ENCODE data around the gene ESM1. TPM values are rescaled to one million over a fixed set of nuclear protein-coding genes. Genes with fewer than 3 reads are reported as not detected.

Gene ESM1, protein sequence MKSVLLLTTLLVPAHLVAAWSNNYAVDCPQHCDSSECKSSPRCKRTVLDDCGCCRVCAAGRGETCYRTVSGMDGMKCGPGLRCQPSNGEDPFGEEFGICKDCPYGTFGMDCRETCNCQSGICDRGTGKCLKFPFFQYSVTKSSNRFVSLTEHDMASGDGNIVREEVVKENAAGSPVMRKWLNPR
- total RNA-seq (under 1 TPM in 1 of 2 donors, not detected in 1; 0.28 TPM), polyA plus RNA-seq (under 1 TPM in 1 of 2 donors, not detected in 1; 0.08 TPM)

DNA sequence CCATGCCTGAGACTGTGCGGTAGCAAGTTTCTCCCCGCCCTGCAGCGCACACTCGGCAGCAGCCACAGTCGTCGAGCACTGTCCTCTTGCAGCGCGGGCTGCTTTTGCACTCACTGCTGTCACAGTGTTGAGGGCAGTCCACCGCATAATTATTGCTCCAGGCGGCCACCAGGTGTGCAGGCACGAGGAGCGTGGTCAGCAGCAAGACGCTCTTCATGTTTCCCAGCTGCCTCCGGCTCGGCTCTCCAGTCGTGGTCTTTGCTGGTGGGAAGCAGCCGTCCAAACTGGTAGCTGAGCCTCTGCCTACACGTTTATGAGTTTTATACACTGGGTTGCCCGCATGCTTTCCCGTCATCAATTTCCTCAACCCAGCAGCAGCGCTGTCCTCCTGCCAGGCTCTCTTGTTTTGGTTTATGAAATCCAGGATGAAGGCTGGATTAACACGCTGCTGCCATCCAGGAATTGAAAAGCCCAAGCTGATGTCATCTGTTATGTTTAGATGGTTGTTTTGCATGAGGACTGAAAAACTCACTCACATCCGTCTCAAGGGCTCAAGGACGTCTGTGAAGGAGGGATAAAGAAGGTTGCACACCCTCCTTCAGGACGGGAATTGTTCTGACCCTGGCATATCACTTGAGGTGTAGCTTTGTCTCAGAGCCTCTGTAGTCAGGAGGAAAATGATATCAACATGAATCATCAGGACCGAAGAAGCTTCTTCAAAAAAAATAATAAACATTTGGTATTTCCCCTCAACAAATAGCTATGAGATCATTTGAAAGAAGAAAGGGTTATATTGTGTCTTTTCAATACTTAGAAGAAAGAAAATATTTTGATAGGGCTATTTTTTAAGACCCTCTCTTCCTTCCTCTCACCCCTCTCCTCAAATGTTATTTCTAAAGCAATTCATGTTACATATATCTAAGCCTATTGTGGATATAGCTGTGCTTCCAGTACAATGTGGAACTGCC lies at the start of gene ESM1:
Gene ESM1, minus strand, starts transcription at position 293 of the 968 bp plus-strand sequence. Its CDS starts 76 bp downstream, at position 217.
- H3K9me3 ChIP-seq (ENCODE audit: control insufficient read depth in 4 of 4, low read length in 3 of 4): no peaks in the 10 kb centered on the region
- no peak for TF ChIP-seq RXRA (IDR thresholded peaks at IDR 0.05)
- TF ChIP-seq RAD21 (IDR thresholded peaks at IDR 0.05): no peak
- TF ChIP-seq EGR1 (IDR thresholded peaks at IDR 0.05; ENCODE audit: low read depth in 2 of 2): no peak
- TF ChIP-seq HNF4A (conservative IDR thresholded peaks at IDR 0.05): no peak
- no peak for TF ChIP-seq SP1 (IDR thresholded peaks at IDR 0.05)
- TF ChIP-seq YY1 (IDR thresholded peaks at IDR 0.05): no peak
- TF ChIP-seq, protein P1, sequence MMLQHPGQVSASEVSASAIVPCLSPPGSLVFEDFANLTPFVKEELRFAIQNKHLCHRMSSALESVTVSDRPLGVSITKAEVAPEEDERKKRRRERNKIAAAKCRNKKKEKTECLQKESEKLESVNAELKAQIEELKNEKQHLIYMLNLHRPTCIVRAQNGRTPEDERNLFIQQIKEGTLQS (IDR thresholded peaks at IDR 0.05): no peak
- TF ChIP-seq GABPA (IDR thresholded peaks at IDR 0.05 in 1 of 2, conservative IDR thresholded peaks at IDR 0.05 in 1 of 2): no peak
- no peak for TF ChIP-seq FOXA1 (IDR thresholded peaks at IDR 0.05)
- no peak for TF ChIP-seq HNF4G (IDR thresholded peaks at IDR 0.05)
- TF ChIP-seq NR2F2 (IDR thresholded peaks at IDR 0.05): no peak
- no peak for TF ChIP-seq TAF1 (conservative IDR thresholded peaks at IDR 0.05)
- no peak for TF ChIP-seq FOXA2 (IDR thresholded peaks at IDR 0.05)
- TF ChIP-seq, protein P2, sequence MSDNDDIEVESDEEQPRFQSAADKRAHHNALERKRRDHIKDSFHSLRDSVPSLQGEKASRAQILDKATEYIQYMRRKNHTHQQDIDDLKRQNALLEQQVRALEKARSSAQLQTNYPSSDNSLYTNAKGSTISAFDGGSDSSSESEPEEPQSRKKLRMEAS (IDR thresholded peaks at IDR 0.05): no peak
- TF ChIP-seq, protein P3, sequence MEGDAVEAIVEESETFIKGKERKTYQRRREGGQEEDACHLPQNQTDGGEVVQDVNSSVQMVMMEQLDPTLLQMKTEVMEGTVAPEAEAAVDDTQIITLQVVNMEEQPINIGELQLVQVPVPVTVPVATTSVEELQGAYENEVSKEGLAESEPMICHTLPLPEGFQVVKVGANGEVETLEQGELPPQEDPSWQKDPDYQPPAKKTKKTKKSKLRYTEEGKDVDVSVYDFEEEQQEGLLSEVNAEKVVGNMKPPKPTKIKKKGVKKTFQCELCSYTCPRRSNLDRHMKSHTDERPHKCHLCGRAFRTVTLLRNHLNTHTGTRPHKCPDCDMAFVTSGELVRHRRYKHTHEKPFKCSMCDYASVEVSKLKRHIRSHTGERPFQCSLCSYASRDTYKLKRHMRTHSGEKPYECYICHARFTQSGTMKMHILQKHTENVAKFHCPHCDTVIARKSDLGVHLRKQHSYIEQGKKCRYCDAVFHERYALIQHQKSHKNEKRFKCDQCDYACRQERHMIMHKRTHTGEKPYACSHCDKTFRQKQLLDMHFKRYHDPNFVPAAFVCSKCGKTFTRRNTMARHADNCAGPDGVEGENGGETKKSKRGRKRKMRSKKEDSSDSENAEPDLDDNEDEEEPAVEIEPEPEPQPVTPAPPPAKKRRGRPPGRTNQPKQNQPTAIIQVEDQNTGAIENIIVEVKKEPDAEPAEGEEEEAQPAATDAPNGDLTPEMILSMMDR (IDR thresholded peaks at IDR 0.05; ENCODE audit: low read depth, low read length, missing input control): no peak
- TF ChIP-seq, protein P4, sequence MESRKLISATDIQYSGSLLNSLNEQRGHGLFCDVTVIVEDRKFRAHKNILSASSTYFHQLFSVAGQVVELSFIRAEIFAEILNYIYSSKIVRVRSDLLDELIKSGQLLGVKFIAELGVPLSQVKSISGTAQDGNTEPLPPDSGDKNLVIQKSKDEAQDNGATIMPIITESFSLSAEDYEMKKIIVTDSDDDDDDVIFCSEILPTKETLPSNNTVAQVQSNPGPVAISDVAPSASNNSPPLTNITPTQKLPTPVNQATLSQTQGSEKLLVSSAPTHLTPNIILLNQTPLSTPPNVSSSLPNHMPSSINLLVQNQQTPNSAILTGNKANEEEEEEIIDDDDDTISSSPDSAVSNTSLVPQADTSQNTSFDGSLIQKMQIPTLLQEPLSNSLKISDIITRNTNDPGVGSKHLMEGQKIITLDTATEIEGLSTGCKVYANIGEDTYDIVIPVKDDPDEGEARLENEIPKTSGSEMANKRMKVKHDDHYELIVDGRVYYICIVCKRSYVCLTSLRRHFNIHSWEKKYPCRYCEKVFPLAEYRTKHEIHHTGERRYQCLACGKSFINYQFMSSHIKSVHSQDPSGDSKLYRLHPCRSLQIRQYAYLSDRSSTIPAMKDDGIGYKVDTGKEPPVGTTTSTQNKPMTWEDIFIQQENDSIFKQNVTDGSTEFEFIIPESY (IDR thresholded peaks at IDR 0.05): no peak
- TF ChIP-seq JUND (IDR thresholded peaks at IDR 0.05): no peak
- TF ChIP-seq, protein P5, sequence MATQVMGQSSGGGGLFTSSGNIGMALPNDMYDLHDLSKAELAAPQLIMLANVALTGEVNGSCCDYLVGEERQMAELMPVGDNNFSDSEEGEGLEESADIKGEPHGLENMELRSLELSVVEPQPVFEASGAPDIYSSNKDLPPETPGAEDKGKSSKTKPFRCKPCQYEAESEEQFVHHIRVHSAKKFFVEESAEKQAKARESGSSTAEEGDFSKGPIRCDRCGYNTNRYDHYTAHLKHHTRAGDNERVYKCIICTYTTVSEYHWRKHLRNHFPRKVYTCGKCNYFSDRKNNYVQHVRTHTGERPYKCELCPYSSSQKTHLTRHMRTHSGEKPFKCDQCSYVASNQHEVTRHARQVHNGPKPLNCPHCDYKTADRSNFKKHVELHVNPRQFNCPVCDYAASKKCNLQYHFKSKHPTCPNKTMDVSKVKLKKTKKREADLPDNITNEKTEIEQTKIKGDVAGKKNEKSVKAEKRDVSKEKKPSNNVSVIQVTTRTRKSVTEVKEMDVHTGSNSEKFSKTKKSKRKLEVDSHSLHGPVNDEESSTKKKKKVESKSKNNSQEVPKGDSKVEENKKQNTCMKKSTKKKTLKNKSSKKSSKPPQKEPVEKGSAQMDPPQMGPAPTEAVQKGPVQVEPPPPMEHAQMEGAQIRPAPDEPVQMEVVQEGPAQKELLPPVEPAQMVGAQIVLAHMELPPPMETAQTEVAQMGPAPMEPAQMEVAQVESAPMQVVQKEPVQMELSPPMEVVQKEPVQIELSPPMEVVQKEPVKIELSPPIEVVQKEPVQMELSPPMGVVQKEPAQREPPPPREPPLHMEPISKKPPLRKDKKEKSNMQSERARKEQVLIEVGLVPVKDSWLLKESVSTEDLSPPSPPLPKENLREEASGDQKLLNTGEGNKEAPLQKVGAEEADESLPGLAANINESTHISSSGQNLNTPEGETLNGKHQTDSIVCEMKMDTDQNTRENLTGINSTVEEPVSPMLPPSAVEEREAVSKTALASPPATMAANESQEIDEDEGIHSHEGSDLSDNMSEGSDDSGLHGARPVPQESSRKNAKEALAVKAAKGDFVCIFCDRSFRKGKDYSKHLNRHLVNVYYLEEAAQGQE (IDR thresholded peaks at IDR 0.05): no peak
- no peak within 1 kb of the TSS for H3K9ac ChIP-seq (ENCODE audit: low read depth in 1 of 2, low read length in 2 of 2)
- no peaks in the 10 kb centered on the region for H3K36me3 ChIP-seq (ENCODE audit: control insufficient read depth in 4 of 4, insufficient read depth in 3 of 4, low read depth in 1 of 4, low read length in 3 of 4)
- H3K27ac ChIP-seq (ENCODE audit: low read depth in 1 of 2, low read length in 2 of 2): no peak within 1 kb of the TSS
- 44% methylated on average over 26 of the region's 26 CpGs for WGBS
- H3K27me3 ChIP-seq (ENCODE audit: control insufficient read depth in 4 of 4, insufficient read depth in 4 of 4, low read length in 3 of 4): peaks cover 0 to 10% (median 1%) of the 10 kb centered on the region in 4 donors
- H3K4me3 ChIP-seq (ENCODE audit: low read depth in 1 of 3, low read length in 3 of 3): no peak within 1 kb of the TSS
- no peak for DNase-seq (ENCODE audit: low spot score)
- H3K4me1 ChIP-seq (ENCODE audit: control insufficient read depth in 4 of 4, insufficient read depth in 4 of 4, low read length in 3 of 4): no peaks in the 10 kb centered on the region

Data from liver (tissue), 9 donors.